Medulla oblongata (tissue), 1 donor: ENCODE data around the gene SEC11A.
"Not testable (repeated sequence)": the region's sequence is repeated elsewhere in the genome, so short reads cannot be mapped to it uniquely, and the experiment has no call there.

Experiments
- DNase-seq: peaks from one replicate; pipeline ENCODE4 v3.0.0-alpha.2; 2015; ENCODE audit errors: extremely low spot score

SEC11A gene

DNA sequence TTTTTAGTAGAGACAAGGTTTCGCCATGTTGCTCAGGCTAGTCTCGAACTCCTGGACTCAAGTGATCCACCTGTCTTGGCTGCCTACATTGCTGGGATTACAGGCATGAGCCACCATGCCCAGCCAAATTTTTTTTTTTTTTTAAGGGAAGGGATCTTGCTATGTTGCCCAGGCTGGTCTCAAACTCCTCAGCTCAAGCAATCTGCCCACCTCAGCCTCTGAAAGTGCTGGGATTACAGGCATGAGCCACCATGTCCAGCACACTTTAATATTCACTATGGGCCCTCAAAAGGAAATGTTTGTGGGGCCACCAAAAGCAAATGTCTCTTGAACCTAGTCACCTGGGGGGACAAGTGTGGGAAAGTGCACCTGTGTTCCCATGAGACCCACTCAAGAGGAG lies 73.3 kb downstream of the SEC11A start:
- DNase-seq = not testable (repeated sequence)

GRCh38 chr15:84641871-84642270 lies 74.1 kb downstream of the SEC11A start:
- DNase-seq = not testable (repeated sequence)

- DNase-seq = peak; percentile 80
Measured at GRCh38 chr15:84638103-84638502, 77.8 kb downstream of the SEC11A start.

- peak; percentile 51 for DNase-seq
Measured at GRCh38 chr15:84634228-84634837, 81.6 kb downstream of the SEC11A start.

GRCh38 chr15:84633311-84634227 lies 82.4 kb downstream of the SEC11A start:
- DNase-seq = peak; percentile 67

- DNase-seq = no peak
Measured at GRCh38 chr15:84631706-84632272, 84.2 kb downstream of the SEC11A start.

GRCh38 chr15:84629033-84629432 lies 86.9 kb downstream of the SEC11A start:
- no peak for DNase-seq

GRCh38 chr15:84625123-84625522 lies 90.8 kb downstream of the SEC11A start:
- no peak for DNase-seq

DNA sequence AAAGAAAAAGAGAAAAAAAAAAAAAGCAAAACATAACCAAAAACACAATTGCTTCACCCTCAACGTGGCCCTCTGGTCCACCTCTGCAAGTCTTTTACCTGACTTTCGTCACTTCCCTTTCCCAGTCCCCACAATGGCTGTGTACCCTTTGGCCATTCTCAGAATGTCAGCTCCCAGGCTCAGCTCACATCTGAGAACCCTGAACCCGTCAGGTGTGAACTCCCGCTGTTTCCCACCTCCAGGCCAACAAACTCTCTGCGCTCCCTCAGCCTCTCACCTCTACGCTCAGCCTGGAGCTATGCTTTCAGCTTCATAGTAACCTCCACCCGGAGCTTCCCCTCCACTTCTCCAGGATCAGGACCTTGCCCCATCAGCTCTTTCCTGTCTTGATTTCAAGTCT lies 91.6 kb downstream of the SEC11A start:
- DNase-seq = no peak

- DNase-seq = no peak
Measured at GRCh38 chr15:84621358-84621979, 94.5 kb downstream of the SEC11A start.

DNA sequence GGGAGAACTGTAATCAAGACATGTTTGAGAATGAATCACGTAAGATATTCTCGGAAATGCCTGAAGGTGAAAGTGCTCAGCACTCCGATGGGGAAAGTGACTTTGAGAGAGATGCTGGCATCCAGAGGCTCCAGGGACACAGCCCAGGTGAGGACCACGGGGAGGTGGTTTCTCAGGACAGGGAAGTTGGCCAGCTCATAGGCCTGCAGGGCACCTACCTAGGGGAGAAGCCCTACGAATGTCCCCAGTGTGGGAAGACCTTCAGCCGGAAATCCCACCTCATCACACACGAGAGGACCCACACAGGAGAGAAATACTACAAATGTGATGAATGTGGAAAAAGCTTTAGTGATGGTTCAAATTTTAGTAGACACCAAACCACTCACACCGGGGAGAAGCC lies 95.3 kb downstream of the SEC11A start:
- no peak for DNase-seq
